NCI-H1436 treated with DMSO at 0.1 percent for 48 hours (cell line): ENCODE data around the gene FBXL16.
"Not testable (repeated sequence)": the region's sequence is repeated elsewhere in the genome, so short reads cannot be mapped to it uniquely, and the experiment has no call there.

ENCODE experiments used
- DNase-seq: peaks from one replicate; lab custom pipeline; 2025; lab: John Stamatoyannopoulos, UW

The FBXL16 gene

DNA sequence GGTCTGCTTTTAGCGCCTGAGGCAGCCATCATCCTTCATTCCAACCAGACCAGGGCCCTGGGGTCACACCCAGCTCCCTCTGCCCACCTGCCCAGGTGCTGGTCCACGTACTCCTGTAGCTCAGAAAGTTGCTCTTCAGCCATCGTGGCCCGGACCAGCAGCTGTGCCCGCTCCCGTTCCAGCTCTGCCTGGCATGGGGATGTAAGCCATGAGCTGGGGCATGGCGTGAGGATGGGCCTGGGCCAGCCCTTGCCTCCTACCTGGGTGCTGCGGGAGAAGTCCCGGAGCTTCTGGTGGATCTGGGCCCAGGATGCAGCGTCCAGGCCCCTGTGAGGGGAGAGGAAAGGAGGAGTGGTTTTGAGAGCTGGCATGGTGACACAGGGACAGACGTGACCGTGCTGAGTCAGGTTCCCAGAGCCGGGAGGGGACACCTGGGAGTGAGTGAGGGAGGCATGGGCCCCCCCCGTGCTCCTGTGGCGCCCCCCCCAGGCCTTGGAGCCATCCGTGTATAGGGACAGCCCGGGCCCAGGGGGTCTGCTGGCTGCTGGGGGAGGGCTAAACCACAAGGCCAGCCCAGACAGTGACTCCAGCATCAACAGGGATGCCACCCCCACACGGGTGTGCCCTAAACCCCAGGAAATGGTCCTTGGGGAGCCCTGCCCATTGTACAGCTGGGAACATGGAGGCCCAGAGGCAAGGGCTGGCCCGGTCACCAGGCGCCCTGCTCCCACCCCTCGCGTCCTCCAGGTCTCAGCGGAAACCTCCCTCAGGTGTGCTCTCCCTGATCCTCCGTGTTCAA, 17.4 kb upstream of the FBXL16 start:
- no peak for DNase-seq

GRCh38 chr16:721765-722540, 16.4 kb upstream of the FBXL16 start:
- DNase-seq, result no peak

- DNase-seq, result no peak
These were observed 15.6 kb upstream of the FBXL16 start, which contains the start of gene ANTKMT for GRCh38 chr16:720990-721764. Gene ANTKMT (plus strand): TSS chr16:721146. CDS start chr16:721275, 129 bp downstream.

GRCh38 chr16:720447-720989, 14.9 kb upstream of the FBXL16 start:
- no peak for DNase-seq

- DNase-seq, result no peak
These were observed 14.3 kb upstream of the FBXL16 start for GRCh38 chr16:719815-720446.

DNA sequence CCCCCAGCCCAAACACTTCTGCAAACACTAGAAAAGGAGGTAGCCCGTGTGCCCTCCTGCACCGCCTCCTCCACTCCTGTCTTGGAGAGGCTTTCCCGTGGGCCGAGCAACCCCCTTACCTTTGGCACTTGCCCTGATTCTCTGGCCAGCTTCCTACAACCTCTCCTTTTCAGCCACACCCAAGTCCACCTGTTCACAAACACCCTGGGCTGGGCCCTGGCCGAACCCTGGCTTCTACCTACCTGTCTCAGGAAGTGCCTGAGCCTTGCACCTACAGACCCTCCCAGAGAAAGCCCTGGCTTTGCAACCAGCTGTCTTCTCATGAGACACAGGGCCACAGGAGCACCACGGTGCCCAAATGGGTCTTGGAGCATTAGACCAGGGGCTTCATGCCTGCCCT, 13.3 kb upstream of the FBXL16 start:
- DNase-seq, result no peak

GRCh38 chr16:718389-718788, 12.8 kb upstream of the FBXL16 start:
- no peak for DNase-seq

DNA sequence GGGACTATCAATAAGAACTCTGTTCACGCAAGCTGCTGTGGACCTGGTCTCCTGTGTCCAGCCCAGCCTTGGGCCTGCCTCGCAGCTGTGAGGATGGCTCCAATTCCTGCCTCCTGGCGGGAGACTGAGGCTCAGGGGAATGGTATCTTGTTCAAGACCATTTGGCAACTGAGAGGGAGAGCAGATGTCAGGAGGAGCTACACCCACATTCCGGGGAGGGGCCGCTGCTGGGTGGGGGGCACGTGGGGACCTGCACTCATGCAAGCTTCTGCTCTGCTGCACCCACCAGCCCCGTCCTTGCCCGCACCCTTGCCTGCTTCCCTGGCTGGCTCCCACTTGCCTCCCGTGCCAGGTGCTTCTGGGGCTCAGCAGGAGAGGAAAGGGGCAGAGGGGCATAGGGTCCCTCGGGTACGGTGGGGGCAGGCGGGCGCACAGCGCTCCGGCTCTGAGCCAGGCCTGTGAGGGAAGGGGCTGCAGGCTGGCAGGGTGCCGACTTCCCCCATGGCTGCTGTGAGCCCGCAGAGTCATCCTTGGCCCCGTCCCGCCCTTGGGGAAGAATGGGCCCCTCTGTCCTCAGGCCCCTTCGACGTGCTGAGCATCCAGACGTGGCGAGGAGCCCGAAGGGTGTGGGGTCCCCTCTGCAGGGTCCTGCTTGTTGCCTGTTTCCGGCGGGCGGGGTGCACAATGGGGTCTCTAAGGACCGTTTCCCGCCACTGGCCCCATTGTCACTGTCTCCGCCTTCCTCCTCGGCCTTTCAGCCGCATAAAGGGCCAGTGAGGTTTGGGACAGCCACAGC, 12.0 kb upstream of the FBXL16 start:
- DNase-seq, result no peak

DNA sequence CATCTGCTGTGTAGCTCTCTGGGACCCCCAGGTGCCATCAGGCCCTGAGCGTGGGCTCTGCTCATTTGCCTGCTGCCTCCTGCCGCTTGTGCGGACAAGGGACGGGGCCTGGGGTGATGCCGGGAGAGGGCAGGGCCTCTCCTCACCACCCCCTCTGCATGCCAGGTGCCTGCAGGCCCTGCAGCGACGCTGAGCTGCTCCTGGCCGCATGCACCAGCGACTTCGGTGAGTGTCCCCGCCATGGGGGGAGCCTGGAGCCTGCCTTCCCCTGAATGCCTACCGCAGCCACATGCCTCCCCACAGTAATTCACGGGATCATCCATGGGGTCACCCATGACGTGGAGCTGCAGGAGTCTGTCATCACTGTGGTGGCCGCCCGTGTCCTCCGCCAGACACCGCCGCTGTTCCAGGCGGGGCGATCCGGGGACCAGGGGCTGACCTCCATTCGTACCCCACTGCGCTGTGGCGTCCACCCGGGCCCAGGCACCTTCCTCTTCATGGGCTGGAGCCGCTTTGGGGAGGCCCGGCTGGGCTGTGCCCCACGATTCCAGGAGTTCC, 11.2 kb upstream of the FBXL16 start:
- DNase-seq, result no peak

DNA sequence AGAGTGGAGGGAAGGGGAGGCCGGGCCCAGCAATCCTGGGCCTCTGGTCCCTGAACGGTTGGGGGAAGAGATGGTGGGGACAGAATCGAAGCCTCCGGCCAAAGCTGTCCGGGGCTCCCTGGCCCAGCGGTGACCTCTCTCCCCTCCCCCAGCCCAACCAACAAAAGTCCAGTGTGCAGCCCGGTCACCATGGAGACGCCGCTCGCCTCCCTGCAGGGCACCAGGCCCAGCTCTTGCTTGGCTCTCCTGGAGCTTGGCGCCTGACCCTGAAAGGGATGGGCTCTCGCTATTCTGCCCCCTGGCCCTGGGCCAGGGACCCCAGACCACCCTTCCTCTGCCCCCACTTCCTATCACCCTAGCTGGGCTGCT, 10.6 kb upstream of the FBXL16 start:
- DNase-seq, result no peak

GRCh38 chr16:715477-716199, 10.0 kb upstream of the FBXL16 start:
- no peak for DNase-seq

DNA sequence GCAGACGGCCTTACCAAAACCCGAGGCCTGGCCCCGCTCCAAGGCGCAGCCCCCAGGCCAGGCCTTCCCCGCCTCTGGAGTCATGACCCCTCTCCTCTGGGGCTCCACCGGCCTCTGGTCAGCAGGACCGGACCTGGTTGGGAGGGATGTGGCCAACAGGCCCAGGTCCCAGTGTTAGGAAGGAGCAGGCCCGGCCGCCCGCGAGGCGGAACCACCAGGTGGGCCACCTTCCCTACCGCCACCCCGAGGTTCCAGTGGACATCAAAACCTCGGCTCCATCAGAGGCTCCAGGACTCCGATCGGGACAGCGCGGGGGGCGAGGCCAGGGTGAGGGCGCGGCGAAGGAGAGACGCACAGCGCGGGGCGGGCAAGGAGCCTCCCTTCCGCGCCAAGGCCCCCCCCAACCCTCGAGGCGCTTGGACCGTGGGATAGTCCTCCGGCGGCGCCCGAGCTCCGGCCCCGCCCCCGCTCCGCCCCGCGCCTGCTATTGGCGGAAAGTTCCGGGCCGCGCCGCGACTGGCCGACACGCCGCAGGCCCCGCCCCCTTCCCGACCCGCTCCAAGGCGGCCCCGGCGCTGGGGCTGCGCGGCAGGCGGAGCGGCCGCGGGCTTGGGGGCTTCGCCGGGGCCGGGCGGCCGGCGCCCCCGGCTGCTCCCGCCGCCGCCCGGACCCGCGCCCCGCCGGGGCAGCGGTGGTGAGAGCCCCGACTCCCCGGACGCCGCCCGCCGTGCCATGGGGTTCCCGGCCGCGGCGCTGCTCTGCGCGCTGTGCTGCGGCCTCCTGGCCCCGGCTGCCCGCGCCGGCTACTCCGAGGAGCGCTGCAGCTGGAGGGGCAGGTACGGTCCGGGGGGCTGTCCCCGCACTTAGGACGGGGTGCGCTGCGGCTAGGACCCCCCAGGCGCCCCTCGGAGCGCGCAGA, 9.2 kb upstream of the FBXL16 start, which contains the start of gene METRN:
METRN (plus strand) TSS at position 561 of the 919 bp plus-strand sequence; CDS start at position 733, 172 bp downstream.
- DNase-seq, result no peak

DNA sequence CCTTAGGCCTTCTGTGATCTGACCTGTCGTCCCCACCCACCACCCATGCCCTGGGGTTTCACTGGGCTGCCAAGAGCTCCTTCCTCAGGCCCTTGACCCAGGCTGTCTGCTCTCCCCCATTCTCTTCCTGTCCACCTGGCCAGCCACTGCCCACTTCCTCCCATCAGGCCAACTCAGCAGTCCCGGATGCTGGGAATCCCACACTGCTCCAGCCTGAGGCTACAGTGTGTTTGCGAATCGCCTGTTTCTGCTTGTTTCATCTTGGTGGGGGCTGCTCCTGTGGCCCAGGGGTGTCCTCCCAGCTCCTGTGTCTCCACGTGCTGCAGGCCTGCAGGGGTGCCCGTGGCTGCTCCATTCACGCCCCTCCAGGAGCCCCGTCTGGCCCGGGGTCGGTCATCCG, 8.5 kb upstream of the FBXL16 start:
- no peak for DNase-seq

GRCh38 chr16:712740-713250, 7.2 kb upstream of the FBXL16 start:
- DNase-seq, result not testable (repeated sequence)

DNA sequence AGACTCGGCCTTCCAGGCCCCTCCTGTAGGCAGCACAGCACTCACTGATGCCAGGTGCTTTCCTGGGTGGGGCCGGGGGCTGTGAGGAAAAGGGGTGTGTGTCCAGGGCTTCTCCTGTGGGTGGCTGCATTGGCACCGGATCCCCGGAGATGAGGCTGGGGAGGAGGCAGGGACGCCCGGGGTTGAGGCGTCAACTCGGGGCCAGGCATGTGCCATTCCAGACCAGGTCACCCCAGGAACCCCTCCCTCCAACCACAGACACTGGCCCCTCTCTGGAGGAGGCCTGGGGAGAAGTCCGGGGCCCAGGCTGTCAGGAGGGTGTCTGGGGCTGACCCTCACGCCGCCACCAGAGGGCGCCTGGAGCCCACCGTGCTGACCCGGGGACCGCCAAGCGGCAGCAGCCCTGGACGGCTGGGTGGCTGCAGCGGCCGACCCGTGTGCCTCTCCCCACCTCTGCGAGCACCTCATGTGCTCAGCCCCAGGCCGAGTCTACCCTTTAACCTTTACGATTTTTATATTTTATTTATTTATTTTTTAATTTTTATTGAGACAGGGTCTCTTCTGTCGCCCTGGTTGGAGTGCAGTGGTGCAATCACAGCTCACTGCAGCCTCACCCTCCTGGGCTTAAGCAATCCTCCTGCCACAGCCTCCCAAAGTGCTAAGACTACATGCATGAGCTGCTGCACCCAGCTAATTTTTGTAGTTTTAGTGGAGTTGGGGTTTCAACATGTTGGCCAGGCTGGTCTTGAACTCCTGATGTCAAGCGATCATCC, 6.1 kb upstream of the FBXL16 start:
- no peak for DNase-seq

DNA sequence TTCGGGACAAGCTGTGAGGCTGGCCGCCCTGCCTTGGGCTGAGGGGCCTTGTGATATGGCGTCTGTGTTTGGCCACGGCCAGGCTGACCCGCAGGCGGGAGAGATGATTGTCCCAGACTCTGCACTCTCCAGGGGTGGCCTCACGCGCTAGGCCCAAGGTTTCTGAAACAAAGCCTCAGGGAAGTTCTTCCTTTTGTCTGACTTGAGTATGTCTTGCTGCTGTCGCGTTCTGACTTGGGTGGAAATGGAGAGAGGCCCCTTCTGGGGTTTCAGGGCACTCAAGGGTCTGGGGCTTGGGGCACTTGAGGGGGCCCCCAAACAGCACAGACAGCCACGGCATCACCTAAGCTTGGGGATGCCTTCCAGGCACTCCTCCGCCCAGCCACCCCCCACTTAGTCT, 5.5 kb upstream of the FBXL16 start:
- DNase-seq, result no peak

- DNase-seq, result no peak
These were observed 5.0 kb upstream of the FBXL16 start for GRCh38 chr16:710500-711075.
